GM23338 (cell line): ENCODE data around the gene HERPUD1.

ENCODE experiments used
- EZH2 ChIP-seq: fragments of 200-600 bp; sonication (generic); IDR thresholded peaks from one replicate; pipeline ENCODE4 v1.8.0; 2017; ENCODE audit warnings: antibody characterized with exemption, mild to moderate bottlenecking, low read depth; ENCODE audit not compliant: unreplicated experiment
- POLR2AphosphoS5 ChIP-seq: IDR thresholded peaks from 2 replicates; pipeline ENCODE4 v1.6.1; 2016; ENCODE audit warnings: antibody characterized with exemption, low read depth
- TF ChIP-seq, protein P1 (sequence below), 2 experiments: fragments of 200-600 bp in 1 of 2; sonication (generic) in 1 of 2; conservative IDR thresholded peaks; 2 replicates each; pipeline versions ENCODE4 v1.5.1 to v1.6.1; 2016 to 2017; ENCODE audit warnings: antibody characterized with exemption in 2 of 2, low read depth in 2 of 2, mild to moderate bottlenecking in 2 of 2, moderate library complexity in 1 of 2

DNA sequence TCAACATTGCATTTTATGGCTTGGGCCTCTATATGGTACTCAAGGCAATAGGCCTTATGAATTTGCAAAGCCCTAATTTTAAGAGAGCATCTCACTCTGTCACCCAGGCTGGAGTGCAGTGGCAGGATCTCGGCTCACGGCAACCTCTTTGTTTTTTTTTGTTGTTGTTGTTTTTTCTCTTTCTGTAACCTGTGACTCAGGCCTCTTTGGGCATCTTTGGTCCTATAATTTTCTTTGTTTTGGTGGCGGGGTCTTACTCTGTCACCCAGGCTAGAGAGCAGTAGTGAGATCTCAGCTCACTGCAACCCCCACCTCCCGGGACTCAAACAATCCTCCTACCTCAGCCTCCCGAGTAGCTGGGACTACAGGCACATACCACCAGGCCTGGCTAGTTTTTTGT lies 21.8 kb upstream of the HERPUD1 start:
- TF ChIP-seq EZH2: no peak
- TF ChIP-seq POLR2AphosphoS5: no peak
- TF ChIP-seq, protein P1, sequence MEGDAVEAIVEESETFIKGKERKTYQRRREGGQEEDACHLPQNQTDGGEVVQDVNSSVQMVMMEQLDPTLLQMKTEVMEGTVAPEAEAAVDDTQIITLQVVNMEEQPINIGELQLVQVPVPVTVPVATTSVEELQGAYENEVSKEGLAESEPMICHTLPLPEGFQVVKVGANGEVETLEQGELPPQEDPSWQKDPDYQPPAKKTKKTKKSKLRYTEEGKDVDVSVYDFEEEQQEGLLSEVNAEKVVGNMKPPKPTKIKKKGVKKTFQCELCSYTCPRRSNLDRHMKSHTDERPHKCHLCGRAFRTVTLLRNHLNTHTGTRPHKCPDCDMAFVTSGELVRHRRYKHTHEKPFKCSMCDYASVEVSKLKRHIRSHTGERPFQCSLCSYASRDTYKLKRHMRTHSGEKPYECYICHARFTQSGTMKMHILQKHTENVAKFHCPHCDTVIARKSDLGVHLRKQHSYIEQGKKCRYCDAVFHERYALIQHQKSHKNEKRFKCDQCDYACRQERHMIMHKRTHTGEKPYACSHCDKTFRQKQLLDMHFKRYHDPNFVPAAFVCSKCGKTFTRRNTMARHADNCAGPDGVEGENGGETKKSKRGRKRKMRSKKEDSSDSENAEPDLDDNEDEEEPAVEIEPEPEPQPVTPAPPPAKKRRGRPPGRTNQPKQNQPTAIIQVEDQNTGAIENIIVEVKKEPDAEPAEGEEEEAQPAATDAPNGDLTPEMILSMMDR (conservative IDR thresholded peaks at IDR 0.05; ENCODE audit: low read depth in 2 of 2): no peak
